HG03354 (cell line): Measurements from ENCODE around the gene PILRB.
"Not testable (repeated sequence)": the region's sequence is repeated elsewhere in the genome, so short reads cannot be mapped to it uniquely, and the experiment has no call there.

ENCODE experiments used
- ATAC-seq: cut with Tn5 transposase; IDR thresholded peaks from one replicate; pipeline ENCODE4 v1.9.1; 2021; ENCODE audit warnings: mild to moderate bottlenecking; ENCODE audit not compliant: unreplicated experiment, poor library complexity, severe bottlenecking

PILRB gene

GRCh38 chr7:100373870-100374598 lies 16.1 kb downstream of the PILRB start:
- ATAC-seq: not testable (repeated sequence)

- ATAC-seq: no peak
Measured at GRCh38 chr7:100374601-100375000, 16.7 kb downstream of the PILRB start.

GRCh38 chr7:100376066-100376465 lies 18.1 kb downstream of the PILRB start:
- no peak for ATAC-seq

- ATAC-seq: no peak
Measured at GRCh38 chr7:100378114-100378755, 20.3 kb downstream of the PILRB start.

GRCh38 chr7:100380196-100380595 lies 22.3 kb downstream of the PILRB start:
- no peak for ATAC-seq

- ATAC-seq: not testable (repeated sequence)
Measured at GRCh38 chr7:100381531-100382233, 23.8 kb downstream of the PILRB start.

- ATAC-seq: not testable (repeated sequence)
Measured at GRCh38 chr7:100382234-100382853, 24.4 kb downstream of the PILRB start.

GRCh38 chr7:100384628-100385294 lies 26.8 kb downstream of the PILRB start:
- ATAC-seq: no peak

- ATAC-seq: no peak
Measured at GRCh38 chr7:100386940-100387339, 29.0 kb downstream of the PILRB start.

GRCh38 chr7:100387695-100388094 lies 29.8 kb downstream of the PILRB start:
- ATAC-seq: no peak

- no peak for ATAC-seq
Measured at GRCh38 chr7:100389437-100390088, 31.6 kb downstream of the PILRB start.

GRCh38 chr7:100390286-100391009 lies 32.5 kb downstream of the PILRB start:
- no peak for ATAC-seq

GRCh38 chr7:100393233-100393905 lies 35.5 kb downstream of the PILRB start:
- ATAC-seq: no peak

- ATAC-seq: no peak
Measured at GRCh38 chr7:100394077-100394476, 36.2 kb downstream of the PILRB start.

- peak; percentile 87 for ATAC-seq
Measured at GRCh38 chr7:100396421-100396982, 38.6 kb downstream of the PILRB start.

GRCh38 chr7:100397315-100398081 lies 39.6 kb downstream of the PILRB start:
- no peak for ATAC-seq

- no peak for ATAC-seq
Measured at GRCh38 chr7:100398239-100398638, 40.3 kb downstream of the PILRB start.
